ENCODE data around the gene DYNC1LI1.

The DYNC1LI1 gene

GRCh38 chr3:32499585-32499984 lies 71.1 kb downstream of the DYNC1LI1 start:
- Histone ChIP-seq H3K27ac (ENCODE audit: insufficient read depth, low read length, poor library complexity, severe bottlenecking) (no peak overlapping the region), H3K27me3 (replicated peaks; ENCODE audit: control insufficient read depth, insufficient read depth, low read length, poor library complexity, severe bottlenecking) (no peaks in the 10 kb centered on the region), H3K4me3 (ENCODE audit: insufficient read depth, low read depth, low read length, poor library complexity, severe bottlenecking) (no peak overlapping the region), H3K36me3 (ENCODE audit: control insufficient read depth, insufficient read depth, low read length) (no peaks in the 10 kb centered on the region), H3K9me3 (ENCODE audit: control insufficient read depth, low read length) (no peaks in the 10 kb centered on the region), H3K4me1 (ENCODE audit: control insufficient read depth, insufficient read depth, low read length, poor library complexity, severe bottlenecking) (peaks cover 3% of the 10 kb centered on the region)
- no peak for DNase-seq

- H3K4me3 ChIP-seq (ENCODE audit: insufficient read depth, low read depth, low read length, poor library complexity, severe bottlenecking), result no peak overlapping the region
- no peak for DNase-seq
- no peaks in the 10 kb centered on the region for H3K27me3 ChIP-seq (replicated peaks; ENCODE audit: control insufficient read depth, insufficient read depth, low read length, poor library complexity, severe bottlenecking)
- H3K9me3 ChIP-seq (ENCODE audit: control insufficient read depth, low read length), result no peaks in the 10 kb centered on the region
- no peaks in the 10 kb centered on the region for H3K36me3 ChIP-seq (ENCODE audit: control insufficient read depth, insufficient read depth, low read length)
- peaks cover 3% of the 10 kb centered on the region for H3K4me1 ChIP-seq (ENCODE audit: control insufficient read depth, insufficient read depth, low read length, poor library complexity, severe bottlenecking)
- H3K27ac ChIP-seq (ENCODE audit: insufficient read depth, low read length, poor library complexity, severe bottlenecking), result no peak overlapping the region
Observed at GRCh38 chr3:32498992-32499391, 71.7 kb downstream of the DYNC1LI1 start.

- H3K4me1 ChIP-seq (ENCODE audit: control insufficient read depth, insufficient read depth, low read length, poor library complexity, severe bottlenecking), result peaks cover 3% of the 10 kb centered on the region
- no peaks in the 10 kb centered on the region for H3K36me3 ChIP-seq (ENCODE audit: control insufficient read depth, insufficient read depth, low read length)
- no peak for DNase-seq
- H3K4me3 ChIP-seq (ENCODE audit: insufficient read depth, low read depth, low read length, poor library complexity, severe bottlenecking), result no peak overlapping the region
- H3K27ac ChIP-seq (ENCODE audit: insufficient read depth, low read length, poor library complexity, severe bottlenecking), result no peak overlapping the region
- no peaks in the 10 kb centered on the region for H3K27me3 ChIP-seq (replicated peaks; ENCODE audit: control insufficient read depth, insufficient read depth, low read length, poor library complexity, severe bottlenecking)
- H3K9me3 ChIP-seq (ENCODE audit: control insufficient read depth, low read length), result no peaks in the 10 kb centered on the region
Observed at GRCh38 chr3:32498252-32498651, 72.4 kb downstream of the DYNC1LI1 start.

- H3K4me1 ChIP-seq (ENCODE audit: control insufficient read depth, insufficient read depth, low read length, poor library complexity, severe bottlenecking), result peaks cover 2% of the 10 kb centered on the region
- no peak for DNase-seq
- H3K27ac ChIP-seq (ENCODE audit: insufficient read depth, low read length, poor library complexity, severe bottlenecking), result no peak overlapping the region
- no peak overlapping the region for H3K4me3 ChIP-seq (ENCODE audit: insufficient read depth, low read depth, low read length, poor library complexity, severe bottlenecking)
- no peaks in the 10 kb centered on the region for H3K36me3 ChIP-seq (ENCODE audit: control insufficient read depth, insufficient read depth, low read length)
- no peaks in the 10 kb centered on the region for H3K27me3 ChIP-seq (replicated peaks; ENCODE audit: control insufficient read depth, insufficient read depth, low read length, poor library complexity, severe bottlenecking)
- no peaks in the 10 kb centered on the region for H3K9me3 ChIP-seq (ENCODE audit: control insufficient read depth, low read length)
Observed at GRCh38 chr3:32495609-32496008, 75.0 kb downstream of the DYNC1LI1 start.

- Histone ChIP-seq H3K27me3 (replicated peaks; ENCODE audit: control insufficient read depth, insufficient read depth, low read length, poor library complexity, severe bottlenecking) (no peaks in the 10 kb centered on the region), H3K36me3 (ENCODE audit: control insufficient read depth, insufficient read depth, low read length) (no peaks in the 10 kb centered on the region), H3K9me3 (ENCODE audit: control insufficient read depth, low read length) (no peaks in the 10 kb centered on the region), H3K4me3 (ENCODE audit: insufficient read depth, low read depth, low read length, poor library complexity, severe bottlenecking) (no peak overlapping the region), H3K4me1 (ENCODE audit: control insufficient read depth, insufficient read depth, low read length, poor library complexity, severe bottlenecking) (no peaks in the 10 kb centered on the region), H3K27ac (ENCODE audit: insufficient read depth, low read length, poor library complexity, severe bottlenecking) (no peak overlapping the region)
- DNase-seq, result no peak
Observed at GRCh38 chr3:32495085-32495484, 75.6 kb downstream of the DYNC1LI1 start.

- no peak overlapping the region for H3K27ac ChIP-seq (ENCODE audit: insufficient read depth, low read length, poor library complexity, severe bottlenecking)
- DNase-seq, result no peak
- no peak overlapping the region for H3K4me3 ChIP-seq (ENCODE audit: insufficient read depth, low read depth, low read length, poor library complexity, severe bottlenecking)
- H3K9me3 ChIP-seq (ENCODE audit: control insufficient read depth, low read length), result no peaks in the 10 kb centered on the region
- H3K27me3 ChIP-seq (replicated peaks; ENCODE audit: control insufficient read depth, insufficient read depth, low read length, poor library complexity, severe bottlenecking), result no peaks in the 10 kb centered on the region
- no peaks in the 10 kb centered on the region for H3K4me1 ChIP-seq (ENCODE audit: control insufficient read depth, insufficient read depth, low read length, poor library complexity, severe bottlenecking)
- H3K36me3 ChIP-seq (ENCODE audit: control insufficient read depth, insufficient read depth, low read length), result peaks cover under 1% of the 10 kb centered on the region
Observed at GRCh38 chr3:32493437-32494414, 76.9 kb downstream of the DYNC1LI1 start.

- Histone ChIP-seq H3K4me1 (ENCODE audit: control insufficient read depth, insufficient read depth, low read length, poor library complexity, severe bottlenecking) (no peaks in the 10 kb centered on the region), H3K9me3 (ENCODE audit: control insufficient read depth, low read length) (no peaks in the 10 kb centered on the region), H3K27ac (ENCODE audit: insufficient read depth, low read length, poor library complexity, severe bottlenecking) (no peak overlapping the region), H3K36me3 (ENCODE audit: control insufficient read depth, insufficient read depth, low read length) (peaks cover 9% of the 10 kb centered on the region), H3K27me3 (replicated peaks; ENCODE audit: control insufficient read depth, insufficient read depth, low read length, poor library complexity, severe bottlenecking) (no peaks in the 10 kb centered on the region), H3K4me3 (ENCODE audit: insufficient read depth, low read depth, low read length, poor library complexity, severe bottlenecking) (no peak overlapping the region)
- DNase-seq, result no peak
Observed at GRCh38 chr3:32492684-32493436, 77.8 kb downstream of the DYNC1LI1 start.

- Histone ChIP-seq H3K4me1 (ENCODE audit: control insufficient read depth, insufficient read depth, low read length, poor library complexity, severe bottlenecking) (no peaks in the 10 kb centered on the region), H3K4me3 (ENCODE audit: insufficient read depth, low read depth, low read length, poor library complexity, severe bottlenecking) (no peak overlapping the region), H3K9me3 (ENCODE audit: control insufficient read depth, low read length) (no peaks in the 10 kb centered on the region), H3K27me3 (replicated peaks; ENCODE audit: control insufficient read depth, insufficient read depth, low read length, poor library complexity, severe bottlenecking) (no peaks in the 10 kb centered on the region), H3K27ac (ENCODE audit: insufficient read depth, low read length, poor library complexity, severe bottlenecking) (no peak overlapping the region), H3K36me3 (ENCODE audit: control insufficient read depth, insufficient read depth, low read length) (peaks cover 35% of the 10 kb centered on the region)
- no peak for DNase-seq
Observed at GRCh38 chr3:32488474-32489008, 82.1 kb downstream of the DYNC1LI1 start.

- no peak for DNase-seq
- peaks cover 39% of the 10 kb centered on the region for H3K36me3 ChIP-seq (ENCODE audit: control insufficient read depth, insufficient read depth, low read length)
- no peaks in the 10 kb centered on the region for H3K9me3 ChIP-seq (ENCODE audit: control insufficient read depth, low read length)
- H3K27ac ChIP-seq (ENCODE audit: insufficient read depth, low read length, poor library complexity, severe bottlenecking), result no peak overlapping the region
- H3K4me1 ChIP-seq (ENCODE audit: control insufficient read depth, insufficient read depth, low read length, poor library complexity, severe bottlenecking), result no peaks in the 10 kb centered on the region
- H3K27me3 ChIP-seq (replicated peaks; ENCODE audit: control insufficient read depth, insufficient read depth, low read length, poor library complexity, severe bottlenecking), result no peaks in the 10 kb centered on the region
- H3K4me3 ChIP-seq (ENCODE audit: insufficient read depth, low read depth, low read length, poor library complexity, severe bottlenecking), result no peak overlapping the region
Observed at GRCh38 chr3:32487781-32488473, 82.7 kb downstream of the DYNC1LI1 start.

All from effector memory CD4-positive, alpha-beta T cell (primary cell).